ENCODE results near the gene SPEF2.

SPEF2 gene

DNA sequence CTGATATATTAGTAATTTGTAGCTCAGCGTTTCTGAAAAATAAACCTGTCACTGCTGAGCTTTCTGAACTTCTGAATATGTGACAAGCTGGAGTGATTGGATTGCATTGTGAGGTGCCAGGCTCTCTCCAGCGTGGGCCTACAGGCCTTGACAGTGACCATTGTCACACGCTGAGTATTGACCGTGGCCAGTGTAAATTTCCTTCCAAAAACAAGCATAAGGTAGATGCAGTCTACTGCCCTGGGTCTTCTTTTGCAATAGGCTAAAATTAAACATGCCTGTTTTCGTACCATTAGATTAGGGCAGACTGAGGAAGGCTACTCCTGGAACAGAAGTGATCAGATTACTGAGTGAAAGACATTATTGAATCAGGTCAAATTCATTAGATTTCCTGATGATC, 60.2 kb downstream of the SPEF2 start:
- Histone ChIP-seq H4K12ac (ENCODE audit: low read depth, low read length) (no peak overlapping the region), H3K36me3 (ENCODE audit: control insufficient read depth in 1 of 2, insufficient read depth in 2 of 2, low read length in 2 of 2) (no peaks in the 10 kb centered on the region), H3K9ac (ENCODE audit: low read length) (no peak overlapping the region), H3K18ac (ENCODE audit: low read length) (no peak overlapping the region), H4K91ac (ENCODE audit: low read depth, low read length) (no peak overlapping the region), H4K8ac (ENCODE audit: low read depth, low read length) (no peak overlapping the region), H3K4me3 (ENCODE audit: low read depth, low read length) (no peak overlapping the region), H3K79me1 (ENCODE audit: low read length) (no peaks in the 10 kb centered on the region), H3K14ac (ENCODE audit: low read length) (no peak overlapping the region), H3K9me3 (ENCODE audit: insufficient read depth, low read depth, low read length) (no peaks in the 10 kb centered on the region), H2AFZ (ENCODE audit: insufficient read depth, low read length, poor library complexity) (no peak overlapping the region), H2BK120ac (ENCODE audit: insufficient read depth, low read length, poor library complexity) (no peak overlapping the region), H3K27ac (ENCODE audit: low read depth, low read length) (no peak overlapping the region), H3K4me2 (ENCODE audit: low read length) (no peak overlapping the region), H3K4me1 (ENCODE audit: control insufficient read depth in 1 of 2, insufficient read depth in 2 of 2, low read length in 2 of 2) (no peaks in the 10 kb centered on the region), H2BK12ac (ENCODE audit: low read length) (no peak overlapping the region), H3K4ac (ENCODE audit: low read depth, low read length) (no peak overlapping the region), H3K27me3 (ENCODE audit: insufficient read depth, low read length) (no peaks in the 10 kb centered on the region), H2AK5ac (ENCODE audit: low read length) (no peak overlapping the region), H3K23ac (ENCODE audit: low read length) (no peak overlapping the region), H2BK5ac (ENCODE audit: low read depth, low read length, poor library complexity) (no peak overlapping the region), H3K79me2 (ENCODE audit: control insufficient read depth, insufficient read depth, low read length, poor library complexity) (no peaks in the 10 kb centered on the region)
- no peak for DNase-seq
- WGBS (ENCODE audit: extremely low coverage, insufficient coverage, insufficient read length): no CpG with 5 or more reads among the region's 5 CpGs

DNA sequence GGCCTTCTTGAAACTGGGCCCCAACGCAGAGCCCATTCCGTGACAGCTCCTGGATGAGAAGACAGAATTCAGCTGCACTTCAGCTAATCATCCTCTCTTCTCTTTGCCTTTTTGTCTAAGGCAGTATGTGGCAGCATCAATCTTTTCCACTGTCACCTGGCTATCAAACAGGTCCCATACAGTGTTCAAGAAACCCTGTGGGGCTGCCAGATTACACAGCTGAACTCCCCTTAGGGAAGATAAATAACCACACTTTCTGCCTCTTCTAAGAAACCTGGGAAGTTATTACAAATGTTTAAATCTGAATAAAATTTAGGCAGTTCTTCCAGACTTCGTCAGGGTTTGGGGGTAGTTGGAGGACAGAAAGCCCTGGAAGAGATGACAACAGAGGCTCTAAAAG, 61.0 kb downstream of the SPEF2 start:
- no peak overlapping the region for H3K23ac ChIP-seq (ENCODE audit: low read length)
- H3K4me3 ChIP-seq (ENCODE audit: low read depth, low read length): no peak overlapping the region
- H2BK5ac ChIP-seq (ENCODE audit: low read depth, low read length, poor library complexity): no peak overlapping the region

DNA sequence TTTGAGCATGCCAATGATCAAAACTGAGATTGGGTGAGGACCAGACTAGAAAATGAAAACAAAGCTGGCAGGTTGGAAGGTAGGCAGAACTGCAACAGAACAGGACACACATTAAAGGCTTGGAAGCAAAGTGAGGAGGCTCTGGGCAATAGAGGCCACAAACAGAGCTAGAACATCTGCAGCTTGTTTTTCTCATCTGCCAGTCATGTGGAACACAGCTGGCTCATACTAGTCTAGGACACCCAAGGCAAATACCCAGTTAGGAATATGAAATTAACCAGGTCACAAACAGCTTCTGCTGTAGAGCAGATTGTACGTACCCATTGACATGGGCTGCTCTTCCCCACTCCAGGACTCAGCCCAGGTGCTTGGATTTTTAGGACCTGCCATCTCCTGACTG, 61.7 kb downstream of the SPEF2 start:
- Histone ChIP-seq H4K12ac (ENCODE audit: low read depth, low read length) (no peak overlapping the region), H2AFZ (ENCODE audit: insufficient read depth, low read length, poor library complexity) (no peak overlapping the region), H3K9ac (ENCODE audit: low read length) (no peak overlapping the region), H3K23ac (ENCODE audit: low read length) (no peak overlapping the region), H3K79me1 (ENCODE audit: low read length) (no peaks in the 10 kb centered on the region), H3K14ac (ENCODE audit: low read length) (no peak overlapping the region), H3K4ac (ENCODE audit: low read depth, low read length) (no peak overlapping the region), H3K9me3 (ENCODE audit: insufficient read depth, low read depth, low read length) (no peaks in the 10 kb centered on the region), H3K79me2 (ENCODE audit: control insufficient read depth, insufficient read depth, low read length, poor library complexity) (no peaks in the 10 kb centered on the region), H3K4me1 (ENCODE audit: control insufficient read depth in 1 of 2, insufficient read depth in 2 of 2, low read length in 2 of 2) (no peaks in the 10 kb centered on the region), H2BK5ac (ENCODE audit: low read depth, low read length, poor library complexity) (no peak overlapping the region), H4K8ac (ENCODE audit: low read depth, low read length) (no peak overlapping the region), H3K36me3 (ENCODE audit: control insufficient read depth in 1 of 2, insufficient read depth in 2 of 2, low read length in 2 of 2) (no peaks in the 10 kb centered on the region), H3K4me2 (ENCODE audit: low read length) (no peak overlapping the region), H3K18ac (ENCODE audit: low read length) (no peak overlapping the region), H3K4me3 (ENCODE audit: low read depth, low read length) (no peak overlapping the region), H2AK5ac (ENCODE audit: low read length) (no peak overlapping the region), H3K27me3 (ENCODE audit: insufficient read depth, low read length) (no peaks in the 10 kb centered on the region), H2BK120ac (ENCODE audit: insufficient read depth, low read length, poor library complexity) (no peak overlapping the region), H4K91ac (ENCODE audit: low read depth, low read length) (no peak overlapping the region), H3K27ac (ENCODE audit: low read depth, low read length) (no peak overlapping the region), H2BK12ac (ENCODE audit: low read length) (no peak overlapping the region)
- no peak for DNase-seq
- no CpG with 5 or more reads among the region's 1 CpG for WGBS (ENCODE audit: extremely low coverage, insufficient coverage, insufficient read length)

More for the DNA sequence above, 61.0 kb downstream of the SPEF2 start:
- Histone ChIP-seq H3K14ac (ENCODE audit: low read length) (no peak overlapping the region), H3K36me3 (ENCODE audit: control insufficient read depth in 1 of 2, insufficient read depth in 2 of 2, low read length in 2 of 2) (no peaks in the 10 kb centered on the region), H4K91ac (ENCODE audit: low read depth, low read length) (no peak overlapping the region), H3K9me3 (ENCODE audit: insufficient read depth, low read depth, low read length) (no peaks in the 10 kb centered on the region), H3K4me1 (ENCODE audit: control insufficient read depth in 1 of 2, insufficient read depth in 2 of 2, low read length in 2 of 2) (no peaks in the 10 kb centered on the region), H2AFZ (ENCODE audit: insufficient read depth, low read length, poor library complexity) (no peak overlapping the region), H3K79me2 (ENCODE audit: control insufficient read depth, insufficient read depth, low read length, poor library complexity) (no peaks in the 10 kb centered on the region), H3K18ac (ENCODE audit: low read length) (no peak overlapping the region), H2BK12ac (ENCODE audit: low read length) (no peak overlapping the region), H3K4ac (ENCODE audit: low read depth, low read length) (no peak overlapping the region), H3K4me2 (ENCODE audit: low read length) (no peak overlapping the region), H3K9ac (ENCODE audit: low read length) (no peak overlapping the region), H3K79me1 (ENCODE audit: low read length) (no peaks in the 10 kb centered on the region), H4K12ac (ENCODE audit: low read depth, low read length) (no peak overlapping the region), H3K27ac (ENCODE audit: low read depth, low read length) (no peak overlapping the region), H2BK120ac (ENCODE audit: insufficient read depth, low read length, poor library complexity) (no peak overlapping the region), H4K8ac (ENCODE audit: low read depth, low read length) (no peak overlapping the region), H3K27me3 (ENCODE audit: insufficient read depth, low read length) (no peaks in the 10 kb centered on the region), H2AK5ac (ENCODE audit: low read length) (no peak overlapping the region)
- no CpG with 5 or more reads among the region's 3 CpGs for WGBS (ENCODE audit: extremely low coverage, insufficient coverage, insufficient read length)
- DNase-seq: no peak

DNA sequence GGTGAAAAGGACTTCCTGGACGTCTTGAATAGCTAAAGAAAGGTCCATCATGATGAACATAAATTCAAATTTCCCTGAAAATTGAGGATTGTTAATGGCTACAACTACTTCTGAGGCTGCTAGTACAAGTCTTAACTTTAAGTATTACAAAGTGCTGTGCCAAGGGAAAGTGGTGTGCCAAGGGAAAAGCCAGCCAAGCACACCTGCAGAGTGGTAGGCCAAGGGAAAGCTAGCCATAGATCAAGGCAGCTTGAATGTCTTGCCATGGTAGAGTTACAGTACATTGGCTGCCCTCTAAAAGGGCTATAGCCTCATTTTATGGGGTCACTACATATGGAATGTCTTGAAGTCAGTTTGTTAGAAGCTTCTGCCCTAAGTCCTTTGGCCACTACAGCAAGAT, 64.2 kb downstream of the SPEF2 start:
- H3K14ac ChIP-seq (ENCODE audit: low read length): no peak overlapping the region
- H2BK12ac ChIP-seq (ENCODE audit: low read length): no peak overlapping the region
- no peaks in the 10 kb centered on the region for H3K4me1 ChIP-seq (ENCODE audit: control insufficient read depth in 1 of 2, insufficient read depth in 2 of 2, low read length in 2 of 2)
- no peak overlapping the region for H2BK5ac ChIP-seq (ENCODE audit: low read depth, low read length, poor library complexity)
- H3K79me2 ChIP-seq (ENCODE audit: control insufficient read depth, insufficient read depth, low read length, poor library complexity): no peaks in the 10 kb centered on the region
- H2AFZ ChIP-seq (ENCODE audit: insufficient read depth, low read length, poor library complexity): no peak overlapping the region
- H2AK5ac ChIP-seq (ENCODE audit: low read length): no peak overlapping the region
- no peak overlapping the region for H3K9ac ChIP-seq (ENCODE audit: low read length)
- H3K9me3 ChIP-seq (ENCODE audit: insufficient read depth, low read depth, low read length): no peaks in the 10 kb centered on the region
- no peak overlapping the region for H4K91ac ChIP-seq (ENCODE audit: low read depth, low read length)
- no peak for DNase-seq
- no peak overlapping the region for H3K4me2 ChIP-seq (ENCODE audit: low read length)
- H3K27me3 ChIP-seq (ENCODE audit: insufficient read depth, low read length): no peaks in the 10 kb centered on the region
- WGBS (ENCODE audit: extremely low coverage, insufficient coverage, insufficient read length): no CpG with 5 or more reads among the region's 1 CpG
- no peak overlapping the region for H3K23ac ChIP-seq (ENCODE audit: low read length)
- H3K18ac ChIP-seq (ENCODE audit: low read length): no peak overlapping the region
- no peak overlapping the region for H2BK120ac ChIP-seq (ENCODE audit: insufficient read depth, low read length, poor library complexity)
- no peak overlapping the region for H4K12ac ChIP-seq (ENCODE audit: low read depth, low read length)
- no peak overlapping the region for H4K8ac ChIP-seq (ENCODE audit: low read depth, low read length)
- H3K4me3 ChIP-seq (ENCODE audit: low read depth, low read length): no peak overlapping the region
- no peak overlapping the region for H3K4ac ChIP-seq (ENCODE audit: low read depth, low read length)
- H3K36me3 ChIP-seq (ENCODE audit: control insufficient read depth in 1 of 2, insufficient read depth in 2 of 2, low read length in 2 of 2): no peaks in the 10 kb centered on the region
- H3K79me1 ChIP-seq (ENCODE audit: low read length): no peaks in the 10 kb centered on the region
- H3K27ac ChIP-seq (ENCODE audit: low read depth, low read length): no peak overlapping the region

All from trophoblast cell (in vitro differentiated cells and primary cell).